ENCODE measurements around the gene CDK5RAP2. TPM values are rescaled to one million over a fixed set of nuclear protein-coding genes. Genes with fewer than 3 reads are reported as not detected.

Gene CDK5RAP2
- total and polyA plus RNA-seq, 9 of the 15 experiments (the other 6 are each of a cell fraction or from before 2014, with no cell fraction given), result 19.9 to 68.8 (median 42.2) TPM

- H3K4me2 ChIP-seq (ENCODE audit: insufficient read depth, low read length), result no peak overlapping the region
- ATAC-seq, result peak; percentile 82
Measured at GRCh38 chr9:120531683-120532300, 48.2 kb downstream of the CDK5RAP2 start.

More at GRCh38 chr9:120531683-120532300, 48.2 kb downstream of the CDK5RAP2 start:
- FAIRE-seq, result peak; percentile 40
- WGBS (ENCODE audit: insufficient coverage, low coverage, missing lambda C conversion rate), result 58% methylated on average over 2 of the region's 2 CpGs
- no peaks in the 10 kb centered on the region for H4K20me1 ChIP-seq (replicated peaks; ENCODE audit: control insufficient read depth, insufficient read depth, low read length)
- no peaks in the 10 kb centered on the region for H3K9me3 ChIP-seq (replicated peaks; ENCODE audit: control insufficient read depth, insufficient read depth, low read depth, low read length)
- in situ Hi-C loops (cut with MboI) (no loop called here), intact Hi-C loops (cut with micrococcal nuclease) (no loop called here)
- no peaks in the 10 kb centered on the region for H3K27me3 ChIP-seq (ENCODE audit: control insufficient read depth in 2 of 2, insufficient read depth in 2 of 2, low read length in 2 of 2)
- H3K4me1 ChIP-seq (replicated peaks in 1 of 2; ENCODE audit: control insufficient read depth in 2 of 2, insufficient read depth in 2 of 2, low read length in 2 of 2), result peaks cover 0 to 3% of the 10 kb centered on the region in 2 experiments; a peak in 3 of 5 replicates
- peaks cover 87% of the 10 kb centered on the region for H3K36me3 ChIP-seq (ENCODE audit: control insufficient read depth, insufficient read depth, low read length)
- no peak overlapping the region for H3K9ac ChIP-seq (ENCODE audit: insufficient read depth in 1 of 2, low read depth in 2 of 2, low read length in 2 of 2)
- ChIA-PET CTCF (ENCODE audit: low intra/inter-chr PET ratio) (no interaction called here), POLR2A (interaction anchor here (0.6 to 2.3 kb wide), 4 partner anchors 8 to 311 kb away, joined by 3 to 10 read pairs (median 4); partner anchors contain the start of gene PSMD5)
- H3K27ac ChIP-seq (ENCODE audit: extremely low read depth, low read depth, low read length), result no peak overlapping the region
- H3K4me3 ChIP-seq, result no peak overlapping the region
- DNase-seq (ENCODE audit: extremely low read depth in 1 of 4, low spot score in 3 of 4), result peak in 3 of 4 experiments; percentile 19 to 35 (median 28)
- BruUV-seq (replicated peaks), result no TSS peak
- no peak overlapping the region for H2AFZ ChIP-seq (ENCODE audit: low read depth, low read length)
- no peaks in the 10 kb centered on the region for H3K9me1 ChIP-seq (ENCODE audit: control insufficient read depth, insufficient read depth, low read length)
- H3K79me2 ChIP-seq (ENCODE audit: control insufficient read depth, insufficient read depth, low read length), result no peaks in the 10 kb centered on the region
- TF ChIP-seq BCLAF1 (IDR thresholded peaks at IDR 0.05; ENCODE audit: borderline replicate concordance in 1 of 2, control insufficient read depth in 1 of 2, low read depth in 2 of 2, low read length in 1 of 2) (no peak), ZNF212 (CRISPR knock-in tag; IDR thresholded peaks at IDR 0.05) (no peak), ZBTB34 (CRISPR knock-in tag; IDR thresholded peaks at IDR 0.05) (no peak), FOXK1 (CRISPR knock-in tag; IDR thresholded peaks at IDR 0.05; ENCODE audit: borderline replicate concordance) (no peak), RAD21 (CRISPR knock-in tag; conservative IDR thresholded peaks at IDR 0.05 in 1 of 2, IDR thresholded peaks at IDR 0.05 in 1 of 2) (peak in 1 of 2 experiments; percentile 36; a peak in 2 of 4 replicates)
- TF ChIP-seq, protein P1, sequence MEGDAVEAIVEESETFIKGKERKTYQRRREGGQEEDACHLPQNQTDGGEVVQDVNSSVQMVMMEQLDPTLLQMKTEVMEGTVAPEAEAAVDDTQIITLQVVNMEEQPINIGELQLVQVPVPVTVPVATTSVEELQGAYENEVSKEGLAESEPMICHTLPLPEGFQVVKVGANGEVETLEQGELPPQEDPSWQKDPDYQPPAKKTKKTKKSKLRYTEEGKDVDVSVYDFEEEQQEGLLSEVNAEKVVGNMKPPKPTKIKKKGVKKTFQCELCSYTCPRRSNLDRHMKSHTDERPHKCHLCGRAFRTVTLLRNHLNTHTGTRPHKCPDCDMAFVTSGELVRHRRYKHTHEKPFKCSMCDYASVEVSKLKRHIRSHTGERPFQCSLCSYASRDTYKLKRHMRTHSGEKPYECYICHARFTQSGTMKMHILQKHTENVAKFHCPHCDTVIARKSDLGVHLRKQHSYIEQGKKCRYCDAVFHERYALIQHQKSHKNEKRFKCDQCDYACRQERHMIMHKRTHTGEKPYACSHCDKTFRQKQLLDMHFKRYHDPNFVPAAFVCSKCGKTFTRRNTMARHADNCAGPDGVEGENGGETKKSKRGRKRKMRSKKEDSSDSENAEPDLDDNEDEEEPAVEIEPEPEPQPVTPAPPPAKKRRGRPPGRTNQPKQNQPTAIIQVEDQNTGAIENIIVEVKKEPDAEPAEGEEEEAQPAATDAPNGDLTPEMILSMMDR (IDR thresholded peaks at IDR 0.05 in 2 of 3, conservative IDR thresholded peaks at IDR 0.05 in 1 of 3; ENCODE audit: insufficient read depth in 2 of 3, low read depth in 1 of 3, low read length in 3 of 3), result peak; percentile 27 to 46 (median 45); a peak in 4 of 6 replicates
- TF ChIP-seq, protein P2, sequence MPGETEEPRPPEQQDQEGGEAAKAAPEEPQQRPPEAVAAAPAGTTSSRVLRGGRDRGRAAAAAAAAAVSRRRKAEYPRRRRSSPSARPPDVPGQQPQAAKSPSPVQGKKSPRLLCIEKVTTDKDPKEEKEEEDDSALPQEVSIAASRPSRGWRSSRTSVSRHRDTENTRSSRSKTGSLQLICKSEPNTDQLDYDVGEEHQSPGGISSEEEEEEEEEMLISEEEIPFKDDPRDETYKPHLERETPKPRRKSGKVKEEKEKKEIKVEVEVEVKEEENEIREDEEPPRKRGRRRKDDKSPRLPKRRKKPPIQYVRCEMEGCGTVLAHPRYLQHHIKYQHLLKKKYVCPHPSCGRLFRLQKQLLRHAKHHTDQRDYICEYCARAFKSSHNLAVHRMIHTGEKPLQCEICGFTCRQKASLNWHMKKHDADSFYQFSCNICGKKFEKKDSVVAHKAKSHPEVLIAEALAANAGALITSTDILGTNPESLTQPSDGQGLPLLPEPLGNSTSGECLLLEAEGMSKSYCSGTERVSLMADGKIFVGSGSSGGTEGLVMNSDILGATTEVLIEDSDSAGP (CRISPR knock-in tag; IDR thresholded peaks at IDR 0.05), result no peak

Data from K562 (cell line).